Osteocyte (in vitro differentiated cells): ENCODE results near the gene KSR1. TPM values are rescaled to one million over a fixed set of nuclear protein-coding genes. Genes with fewer than 3 reads are reported as not detected.

Experiments used
- DNase-seq: peaks from one replicate; pipeline ENCODE4 v3.0.0; 2021; ENCODE audit warnings: mixed read lengths; ENCODE audit not compliant: unreplicated experiment; ENCODE audit errors: extremely low spot score
- H3K27ac Mint-ChIP-seq: one replicate; pipeline ENCODE4 v1.8.0; 2021; ENCODE audit warnings: mild to moderate bottlenecking, mixed read lengths; ENCODE audit not compliant: unreplicated experiment
- H3K27me3 Mint-ChIP-seq: one replicate; pipeline ENCODE4 v1.8.0; 2021; ENCODE audit warnings: mixed read lengths; ENCODE audit not compliant: unreplicated experiment
- H3K36me3 Mint-ChIP-seq: one replicate; pipeline ENCODE4 v1.8.0; 2021; ENCODE audit warnings: mixed read lengths; ENCODE audit not compliant: unreplicated experiment
- H3K4me1 Mint-ChIP-seq: one replicate; pipeline ENCODE4 v1.8.0; 2021; ENCODE audit warnings: mixed read lengths; ENCODE audit not compliant: unreplicated experiment
- H3K4me3 Mint-ChIP-seq: one replicate; pipeline ENCODE4 v1.8.0; 2021; ENCODE audit warnings: mild to moderate bottlenecking, moderate library complexity, mixed read lengths; ENCODE audit not compliant: unreplicated experiment
- H3K9me3 Mint-ChIP-seq: one replicate; pipeline ENCODE4 v1.8.0; 2021; ENCODE audit warnings: mixed read lengths; ENCODE audit not compliant: unreplicated experiment
- total RNA-seq: library from RNA; stranded (reverse); gene quantifications from 2 replicates; pipeline ENCODE4 v1.2.1, GENCODE V29; 2021
- TF ChIP-seq, protein P1 (sequence below): fragments of 200-600 bp; sonication (generic); IDR thresholded peaks from 2 replicates; pipeline ENCODE4 v1.5.0; 2021; ENCODE audit warnings: antibody characterized with exemption, mild to moderate bottlenecking, moderate library complexity

KSR1 gene
- total RNA-seq, 1 donor from 2014 or later = 63.4 TPM

DNA sequence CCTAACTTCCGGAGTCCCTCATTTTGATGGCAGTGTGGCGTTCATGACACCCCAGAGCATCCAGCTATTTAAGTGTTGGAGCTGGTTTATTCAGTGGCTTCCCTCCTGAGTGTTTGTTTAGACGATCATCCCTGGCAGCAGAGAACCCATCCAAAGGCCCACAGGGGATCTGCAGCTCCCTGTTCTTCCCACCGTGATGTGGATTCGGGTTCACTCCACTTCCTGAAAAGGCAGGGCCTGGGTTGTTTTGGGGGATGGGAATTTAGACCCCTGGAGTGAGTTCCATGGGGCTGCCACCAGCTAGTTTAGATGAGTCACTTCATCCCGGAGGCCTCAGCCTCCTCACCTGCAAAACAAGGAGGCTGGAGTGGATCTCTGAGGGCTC is 2.3 kb downstream of the KSR1 start:
- TF ChIP-seq, protein P1, sequence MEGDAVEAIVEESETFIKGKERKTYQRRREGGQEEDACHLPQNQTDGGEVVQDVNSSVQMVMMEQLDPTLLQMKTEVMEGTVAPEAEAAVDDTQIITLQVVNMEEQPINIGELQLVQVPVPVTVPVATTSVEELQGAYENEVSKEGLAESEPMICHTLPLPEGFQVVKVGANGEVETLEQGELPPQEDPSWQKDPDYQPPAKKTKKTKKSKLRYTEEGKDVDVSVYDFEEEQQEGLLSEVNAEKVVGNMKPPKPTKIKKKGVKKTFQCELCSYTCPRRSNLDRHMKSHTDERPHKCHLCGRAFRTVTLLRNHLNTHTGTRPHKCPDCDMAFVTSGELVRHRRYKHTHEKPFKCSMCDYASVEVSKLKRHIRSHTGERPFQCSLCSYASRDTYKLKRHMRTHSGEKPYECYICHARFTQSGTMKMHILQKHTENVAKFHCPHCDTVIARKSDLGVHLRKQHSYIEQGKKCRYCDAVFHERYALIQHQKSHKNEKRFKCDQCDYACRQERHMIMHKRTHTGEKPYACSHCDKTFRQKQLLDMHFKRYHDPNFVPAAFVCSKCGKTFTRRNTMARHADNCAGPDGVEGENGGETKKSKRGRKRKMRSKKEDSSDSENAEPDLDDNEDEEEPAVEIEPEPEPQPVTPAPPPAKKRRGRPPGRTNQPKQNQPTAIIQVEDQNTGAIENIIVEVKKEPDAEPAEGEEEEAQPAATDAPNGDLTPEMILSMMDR = no peak
- DNase-seq = no peak
- Mint-ChIP-seq H3K4me1 (peaks cover 48% of the 10 kb centered on the region), H3K27ac (peak overlapping the region; percentile 85), H3K27me3 (no peaks in the 10 kb centered on the region), H3K4me3 (peak overlapping the region; percentile 86), H3K36me3 (no peaks in the 10 kb centered on the region), H3K9me3 (no peaks in the 10 kb centered on the region)

DNA sequence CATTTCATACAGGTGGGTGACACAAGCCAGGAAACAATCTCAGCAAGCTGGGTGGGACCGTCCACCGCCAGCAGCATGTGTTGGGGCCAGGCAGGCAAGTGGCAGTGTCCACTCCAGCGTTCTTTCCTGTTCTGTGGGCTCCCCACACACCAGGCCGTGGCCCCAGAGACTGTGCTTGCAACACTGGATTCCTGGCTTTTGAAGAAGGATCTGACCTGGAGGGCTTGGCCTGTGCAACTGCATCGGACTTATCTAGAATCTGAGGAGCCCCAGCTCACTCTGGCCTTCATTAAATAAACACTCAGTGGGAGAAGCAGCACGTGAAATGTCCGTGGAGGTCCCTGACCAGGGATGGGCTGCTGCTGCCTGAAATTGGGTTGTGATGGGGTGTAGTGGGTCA is 3.2 kb downstream of the KSR1 start:
- Mint-ChIP-seq H3K4me1 (peaks cover 56% of the 10 kb centered on the region), H3K27ac (no peak overlapping the region), H3K36me3 (no peaks in the 10 kb centered on the region), H3K4me3 (no peak overlapping the region), H3K9me3 (no peaks in the 10 kb centered on the region), H3K27me3 (no peaks in the 10 kb centered on the region)
- TF ChIP-seq, protein P1 = no peak
- DNase-seq = no peak

GRCh38 chr17:27460196-27460725 is 4.0 kb downstream of the KSR1 start:
- H3K9me3 Mint-ChIP-seq = no peaks in the 10 kb centered on the region
- no peak for DNase-seq
- H3K36me3 Mint-ChIP-seq = no peaks in the 10 kb centered on the region
- no peak overlapping the region for H3K4me3 Mint-ChIP-seq
- no peaks in the 10 kb centered on the region for H3K27me3 Mint-ChIP-seq
- TF ChIP-seq, protein P1 = no peak
- no peak overlapping the region for H3K27ac Mint-ChIP-seq
- peaks cover 56% of the 10 kb centered on the region for H3K4me1 Mint-ChIP-seq

DNA sequence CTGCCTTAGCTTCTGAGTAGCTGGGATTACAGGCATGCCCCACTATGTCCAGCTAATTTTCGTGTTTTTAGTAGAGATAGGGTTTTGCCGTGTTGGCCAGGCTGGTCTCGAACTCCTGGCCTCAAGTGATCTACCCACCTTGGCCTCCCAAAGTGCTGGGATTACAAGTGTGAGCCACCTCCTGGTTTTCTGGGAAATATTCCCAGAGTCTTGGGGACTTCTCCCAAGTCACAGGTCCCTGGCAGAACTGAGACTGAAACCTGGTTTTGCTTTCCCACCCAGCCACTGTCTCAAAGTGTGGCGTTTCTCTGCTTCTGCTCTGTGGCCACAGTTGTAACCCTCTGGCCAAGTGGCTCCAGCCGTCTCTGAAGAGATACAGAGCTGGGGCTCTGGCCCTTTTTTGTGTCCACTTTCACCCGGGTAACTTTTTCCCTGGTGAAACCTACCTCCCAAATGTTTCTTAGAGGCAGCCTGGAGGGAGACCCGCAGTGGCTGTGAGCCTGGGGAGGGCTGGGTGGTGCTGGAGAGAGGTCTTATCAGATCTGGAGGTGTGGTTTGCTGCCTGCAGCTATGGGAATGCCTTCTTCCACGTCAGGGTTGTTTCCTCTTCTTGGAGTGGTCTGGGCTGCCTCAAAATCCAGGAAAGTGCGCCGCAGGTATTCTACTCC is 5.1 kb downstream of the KSR1 start:
- TF ChIP-seq, protein P1 = no peak
- Mint-ChIP-seq H3K27ac (no peak overlapping the region), H3K4me3 (no peak overlapping the region), H3K4me1 (peaks cover 62% of the 10 kb centered on the region), H3K27me3 (no peaks in the 10 kb centered on the region), H3K36me3 (no peaks in the 10 kb centered on the region), H3K9me3 (no peaks in the 10 kb centered on the region)
- no peak for DNase-seq

DNA sequence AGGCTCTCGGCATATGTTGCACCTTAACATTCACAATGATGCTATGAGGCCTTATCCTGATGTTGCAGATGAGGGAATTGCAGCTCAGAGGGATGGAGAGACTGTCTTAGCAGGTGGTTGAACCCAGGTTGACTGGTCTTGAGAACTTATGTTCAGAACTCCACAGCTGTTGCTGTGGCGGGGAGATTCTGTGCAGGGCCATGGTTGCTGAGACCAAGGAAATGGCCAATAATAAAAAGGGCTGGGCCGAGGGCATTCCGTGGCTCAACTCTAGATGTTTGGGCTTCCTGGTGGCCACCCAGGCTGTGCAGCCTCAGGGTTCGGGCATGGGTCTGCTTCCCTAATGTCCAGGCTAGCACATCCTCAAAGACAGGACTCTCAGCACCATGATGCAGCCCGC is 5.9 kb downstream of the KSR1 start:
- Mint-ChIP-seq H3K9me3 (no peaks in the 10 kb centered on the region), H3K4me1 (peaks cover 71% of the 10 kb centered on the region), H3K36me3 (no peaks in the 10 kb centered on the region), H3K27ac (no peak overlapping the region), H3K27me3 (no peaks in the 10 kb centered on the region), H3K4me3 (no peak overlapping the region)
- no peak for DNase-seq
- TF ChIP-seq, protein P1 = no peak
